ENCODE measurements around the gene SP6. TPM values are rescaled to one million over a fixed set of nuclear protein-coding genes. Genes with fewer than 3 reads are reported as not detected.

SP6 gene
- total and polyA plus RNA-seq, 2 of the 8 experiments (the other 6 are each of a cell fraction or from before 2014, with no cell fraction given): 1.2 to 1.5 TPM

GRCh38 chr17:47807421-47807820 lies 43.5 kb downstream of the SP6 start (continued):
- no peak for TF ChIP-seq CHD7 (IDR thresholded peaks at IDR 0.05; ENCODE audit: insufficient replicate concordance, low read length)
- TF ChIP-seq HDAC6 (IDR thresholded peaks at IDR 0.05; ENCODE audit: low read depth, low read length): no peak
- no peak for TF ChIP-seq POLR2AphosphoS5 (IDR thresholded peaks at IDR 0.05; ENCODE audit: low read depth, low read length)
- no peak for TF ChIP-seq CTCF (IDR thresholded peaks at IDR 0.05; ENCODE audit: control extremely low read depth in 1 of 3, insufficient read depth in 1 of 3, low read depth in 1 of 3, low read length in 3 of 3)

Measured in H1 (cell line).